Stimulated activated CD4-positive, alpha-beta T cell treated with anti-CD3 and anti-CD28 coated beads, Interleukin-4, amount 100 ng/mL, for 24 hours (primary cell): ENCODE data around the gene SAMD5.
A peak's percentile ranks its signal among the peaks of the same experiment; 100 is the strongest.

Source experiments
- DNase-seq: peaks from one replicate; pipeline ENCODE4 v3.0.0-alpha.2; 2020

SAMD5 gene

DNA sequence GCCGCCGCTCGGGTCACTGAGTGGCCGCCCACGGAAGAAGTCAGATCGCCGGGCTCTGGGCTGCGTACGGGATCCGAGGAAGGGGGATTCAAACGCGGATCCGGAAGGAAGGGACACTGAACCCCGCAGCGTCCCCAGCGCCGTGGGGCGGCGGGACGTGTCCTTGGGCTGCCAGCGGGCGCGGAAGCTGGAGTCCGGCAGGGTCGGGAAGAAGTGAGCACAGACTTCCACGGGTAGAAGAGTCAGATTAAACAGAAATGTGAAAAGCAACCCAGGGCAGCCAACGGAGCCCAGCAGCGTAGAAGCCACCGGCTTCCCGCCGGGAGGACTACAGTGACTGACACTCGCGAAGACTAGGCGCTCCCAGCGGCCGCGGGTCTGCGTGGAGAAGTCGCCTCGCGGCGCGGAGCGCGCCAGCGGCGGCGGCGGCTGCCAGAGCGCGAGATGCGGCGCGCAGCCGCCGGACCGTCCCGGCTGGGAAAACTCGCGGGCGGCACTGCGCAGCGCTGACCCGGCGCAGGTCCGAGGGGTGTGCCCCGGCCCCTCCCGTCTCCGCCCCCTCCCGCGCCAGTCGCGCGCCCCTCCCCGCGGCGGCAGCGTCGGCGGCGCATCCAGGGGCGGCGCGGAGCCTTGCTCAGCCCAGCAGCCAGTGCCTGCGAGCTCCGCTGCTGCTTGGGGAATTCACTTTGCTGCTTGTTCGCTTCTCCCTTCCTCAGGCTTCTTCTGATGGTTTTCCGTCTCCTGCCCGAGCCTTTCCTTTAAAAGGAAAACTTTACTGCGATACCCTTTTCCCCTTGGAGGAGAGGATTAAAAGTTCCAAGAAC, at the start of gene SAMD5:
Gene SAMD5, plus strand, starts transcription at position 649 of the 824 bp plus-strand sequence. CDS start 239 bp downstream, outside the sequence.
- no peak for DNase-seq

DNA sequence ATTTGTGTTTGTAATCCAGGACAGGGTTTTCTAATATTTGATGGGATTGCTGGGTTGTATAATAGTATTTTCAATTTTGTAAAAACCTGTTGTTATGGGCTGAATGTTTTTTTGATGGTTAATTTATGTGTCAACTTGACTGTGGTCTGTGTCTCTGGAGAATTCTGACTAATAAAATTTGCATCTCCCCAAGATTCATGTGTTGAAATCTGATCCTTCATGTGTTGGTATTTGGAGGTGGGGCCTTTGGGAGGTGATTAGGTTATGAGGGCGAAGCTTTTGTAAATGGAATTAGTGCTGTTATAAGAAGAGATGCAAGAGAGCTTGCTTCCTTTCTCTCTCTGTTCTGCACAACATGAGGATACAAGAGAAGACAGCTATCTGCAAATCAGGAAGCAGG, 48.7 kb upstream of the SAMD5 start:
- no peak for DNase-seq

GRCh38 chr6:147463651-147464050, 44.8 kb upstream of the SAMD5 start:
- DNase-seq = no peak

DNA sequence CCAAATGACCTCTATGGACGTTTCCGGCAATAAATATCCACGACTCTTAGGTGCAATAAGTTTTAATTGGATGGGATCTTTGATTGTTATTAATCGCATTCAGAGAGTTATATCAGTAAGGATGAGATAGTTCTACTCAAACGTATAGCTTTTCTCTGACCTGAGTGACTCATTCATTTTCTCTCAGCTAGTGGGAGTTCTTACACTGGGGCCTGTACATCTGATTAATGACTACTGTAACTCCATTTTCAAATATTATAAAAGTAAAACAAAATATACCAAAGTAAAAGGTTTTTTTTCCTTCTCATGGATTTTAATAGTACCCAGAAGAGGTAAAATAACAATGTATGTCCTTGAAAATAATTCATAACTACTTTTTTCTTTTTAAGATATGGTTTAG, 41.1 kb upstream of the SAMD5 start:
- no peak for DNase-seq

DNA sequence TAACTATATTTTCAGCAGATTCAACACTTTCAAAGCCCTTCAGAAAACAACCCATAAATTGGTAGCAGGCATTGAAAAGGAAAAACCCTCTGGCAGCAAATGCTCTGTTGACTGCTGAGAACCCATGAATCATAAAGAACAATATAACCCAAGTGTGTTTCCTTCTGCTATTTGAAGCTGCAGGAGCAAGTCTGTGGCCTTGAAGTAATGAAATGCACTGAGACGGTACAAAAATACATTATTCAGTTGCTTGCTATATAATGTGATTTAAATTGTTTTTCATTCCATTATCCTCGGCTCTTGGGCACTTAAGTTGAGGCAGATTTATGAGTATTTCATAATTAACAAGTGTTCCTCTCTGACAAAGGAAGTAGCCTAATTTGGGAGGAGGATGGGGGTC, 40.6 kb upstream of the SAMD5 start:
- DNase-seq = no peak

GRCh38 chr6:147468634-147469033, 39.9 kb upstream of the SAMD5 start:
- DNase-seq = no peak

DNA sequence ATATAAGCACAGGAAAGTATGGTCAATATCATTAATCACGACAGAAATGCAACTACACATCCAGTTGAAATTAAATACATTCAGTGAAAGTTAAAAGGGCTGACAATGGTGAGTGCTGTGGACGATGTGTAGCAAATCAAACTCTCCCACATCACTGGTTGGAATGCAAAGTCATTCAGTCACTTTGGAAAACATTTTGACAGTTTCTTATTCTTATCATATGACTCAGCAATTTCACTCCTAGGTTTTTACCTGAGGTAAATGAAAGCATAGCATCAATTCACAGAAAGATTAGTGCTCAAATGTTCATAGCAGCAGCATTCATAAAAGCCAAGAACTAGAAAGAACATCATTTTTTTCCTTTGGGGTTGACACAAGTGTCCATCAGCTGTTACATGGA, 28.6 kb upstream of the SAMD5 start:
- no peak for DNase-seq

- no peak for DNase-seq
These were observed 21.8 kb upstream of the SAMD5 start for GRCh38 chr6:147486683-147487082.

DNA sequence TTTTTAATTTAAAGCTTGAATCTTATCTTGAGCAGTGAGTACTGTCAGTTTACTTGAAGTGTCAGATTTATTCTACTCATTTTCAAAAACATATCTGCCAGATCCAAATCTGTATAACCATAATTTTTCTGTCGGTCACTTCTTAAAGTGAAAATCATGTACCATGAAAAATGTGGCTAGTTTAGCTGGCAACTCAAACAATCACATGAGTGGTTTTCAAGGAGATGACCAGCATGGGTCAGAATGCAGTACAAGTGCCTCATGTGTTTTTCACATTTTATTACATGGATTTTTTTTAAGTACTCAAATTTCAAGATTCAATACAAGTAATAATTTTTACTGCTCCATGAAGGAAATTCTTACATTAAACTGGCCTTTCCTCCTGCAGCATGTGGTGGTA, 11.0 kb upstream of the SAMD5 start:
- no peak for DNase-seq

DNA sequence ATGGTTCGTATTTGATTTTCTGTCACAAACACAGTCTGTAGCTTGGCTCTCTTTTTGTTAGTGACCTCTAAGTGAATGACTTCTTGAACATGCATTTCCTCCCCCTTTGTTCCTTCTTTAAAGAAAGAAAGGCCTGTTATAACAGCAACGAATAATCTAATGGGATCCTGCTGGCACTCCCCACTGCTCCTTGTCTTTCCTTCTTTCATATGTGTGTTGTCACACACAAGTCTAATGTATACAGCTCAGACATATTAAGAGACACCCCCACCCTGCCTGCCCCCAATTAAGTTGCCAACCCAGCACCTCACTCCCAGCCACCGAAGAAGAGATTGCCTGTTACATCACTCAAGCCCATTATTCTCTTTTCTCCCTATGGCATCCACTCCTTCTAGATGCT, 4.9 kb upstream of the SAMD5 start:
- DNase-seq = no peak

DNA sequence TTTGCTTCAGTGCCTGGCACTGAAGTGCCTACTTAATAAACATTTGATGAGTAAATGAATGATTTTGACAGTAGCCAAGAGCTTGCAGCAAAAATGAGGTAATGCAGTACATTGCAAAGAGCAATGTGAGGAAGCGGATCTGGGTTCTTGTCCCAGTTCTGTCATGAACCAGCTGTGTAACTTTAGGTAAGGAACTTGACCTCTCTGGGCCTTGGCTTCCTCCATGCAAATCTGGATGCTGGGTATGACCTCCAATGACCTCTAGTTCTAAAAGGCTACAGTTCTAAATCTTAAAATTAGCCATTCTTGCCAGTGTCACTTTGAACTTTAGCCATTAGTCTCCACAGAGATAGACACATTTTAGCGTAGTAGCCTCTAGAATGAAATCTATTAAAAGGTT, 3.6 kb upstream of the SAMD5 start:
- DNase-seq = no peak

GRCh38 chr6:147506704-147507114, 1.8 kb upstream of the SAMD5 start:
- peak; percentile 41 for DNase-seq

DNA sequence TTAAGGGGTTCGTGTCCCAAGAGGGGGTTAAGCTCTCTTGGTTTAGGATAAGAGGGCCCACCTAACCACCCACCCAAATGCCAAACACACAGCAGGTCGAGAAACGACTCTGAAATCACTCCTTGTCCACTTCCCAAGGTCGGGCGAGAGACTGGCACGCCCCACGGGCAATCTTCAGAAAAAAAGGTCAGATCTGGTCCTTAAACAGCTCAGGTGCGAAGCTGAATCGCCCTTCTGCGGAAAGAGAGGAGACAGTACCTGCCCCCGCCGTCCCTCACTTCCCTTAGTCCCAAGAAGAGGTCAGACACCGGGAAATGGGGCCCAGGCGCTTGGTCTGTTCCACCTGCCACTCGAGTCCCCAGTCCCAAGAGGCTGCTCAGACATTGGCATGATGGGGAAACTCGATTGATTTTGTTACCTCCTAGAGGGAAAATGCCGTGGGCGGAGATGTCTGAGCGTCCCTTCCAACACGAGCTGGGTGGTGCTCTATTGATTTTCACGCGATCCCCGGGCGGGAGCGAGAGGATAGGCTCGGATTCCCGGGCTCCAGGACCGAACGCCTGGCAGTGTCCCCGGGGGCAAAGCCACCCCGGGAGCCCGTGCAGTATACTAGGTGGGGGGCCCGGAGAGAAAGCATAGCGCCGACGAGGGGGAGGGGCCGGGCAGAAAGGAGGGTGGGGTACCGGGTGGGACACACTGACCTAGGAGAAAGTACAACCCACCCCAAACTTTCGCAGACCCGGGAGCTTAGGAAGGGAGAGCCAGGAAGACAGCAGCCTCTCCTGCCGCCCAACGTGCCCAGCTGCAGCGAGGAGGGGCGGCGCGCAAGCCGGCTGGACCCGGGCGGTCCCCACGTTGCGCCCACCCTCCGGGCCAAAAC, 1.1 kb upstream of the SAMD5 start:
- no peak for DNase-seq

- no peak for DNase-seq
These were observed 547 bp downstream of the SAMD5 start for GRCh38 chr6:147508866-147509608.

DNA sequence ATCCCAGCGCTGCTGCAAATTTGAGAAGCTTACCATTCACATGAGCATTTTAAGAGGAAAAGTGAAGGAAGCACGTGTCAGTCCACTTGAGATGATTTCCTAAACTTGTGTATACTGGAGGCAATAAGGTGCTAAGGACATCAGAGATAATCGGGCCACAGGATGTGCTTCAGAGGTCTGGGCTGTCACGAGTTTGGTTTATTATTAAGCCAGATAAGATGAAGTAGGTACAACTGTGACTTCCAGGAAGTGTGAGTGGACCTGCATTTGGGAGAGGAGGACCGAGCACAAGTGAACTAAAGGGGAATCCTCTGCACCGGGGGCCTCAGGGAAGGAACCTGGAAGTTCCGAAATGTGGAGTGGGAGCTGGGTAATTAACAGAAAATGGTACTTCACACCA, 1.4 kb downstream of the SAMD5 start:
- no peak for DNase-seq

- DNase-seq = no peak
These were observed 2.6 kb downstream of the SAMD5 start for GRCh38 chr6:147510929-147511590.

DNA sequence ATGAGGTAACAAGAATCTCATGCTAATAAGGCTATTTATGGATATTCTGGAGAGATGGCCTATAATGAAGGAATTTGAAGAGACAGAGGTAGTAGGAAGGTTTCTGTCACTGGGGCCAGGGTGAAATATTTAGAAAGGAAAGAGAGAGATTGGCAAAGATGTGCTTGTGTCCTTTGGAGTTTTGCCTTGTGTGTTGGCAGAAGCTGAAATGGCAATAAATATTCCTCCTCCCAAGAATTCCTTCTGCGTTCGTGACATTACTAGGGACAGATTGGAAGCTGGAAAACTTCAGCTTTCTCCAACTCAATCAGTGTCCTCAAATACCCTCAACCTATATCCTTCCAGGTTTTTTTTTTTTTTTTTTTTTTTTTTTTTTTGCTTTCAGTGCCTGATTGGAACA, 6.3 kb downstream of the SAMD5 start:
- no peak for DNase-seq

DNA sequence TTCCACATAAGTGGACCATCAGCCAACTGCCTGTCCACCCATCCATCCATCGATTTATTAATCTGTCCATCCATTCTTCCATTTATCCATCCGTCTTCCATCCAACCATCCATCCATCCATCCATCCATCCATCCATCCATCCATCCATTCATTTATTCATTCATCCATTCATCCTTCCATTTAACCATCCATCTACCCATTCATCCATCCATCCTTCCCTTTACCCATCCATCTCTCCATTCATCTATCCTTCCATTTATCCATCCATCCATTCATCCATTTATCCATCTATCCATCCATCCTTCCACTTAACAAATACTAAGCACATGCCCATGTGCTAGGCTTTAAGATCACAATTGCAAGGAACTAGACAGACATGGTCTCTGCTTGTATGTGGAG, 6.8 kb downstream of the SAMD5 start:
- no peak for DNase-seq

DNA sequence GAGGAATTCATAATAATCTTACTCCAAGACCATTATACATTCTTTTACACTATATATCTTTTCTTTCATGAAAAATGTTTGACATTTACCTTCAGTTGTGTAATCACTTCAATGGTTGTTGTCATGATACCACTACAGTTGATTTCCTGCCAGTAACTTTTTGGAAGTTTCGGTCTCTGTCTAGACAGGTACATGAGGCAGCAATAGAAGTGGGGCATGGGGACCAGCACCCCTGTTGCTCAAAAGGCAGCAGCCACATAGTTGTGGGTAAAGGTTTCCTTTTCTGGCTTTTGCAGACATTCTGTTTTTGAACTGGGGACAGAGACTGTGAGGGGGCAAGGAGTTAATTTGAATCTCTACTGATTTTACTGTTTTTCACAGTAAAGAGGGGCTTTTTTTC, 14.1 kb downstream of the SAMD5 start:
- DNase-seq = no peak

DNA sequence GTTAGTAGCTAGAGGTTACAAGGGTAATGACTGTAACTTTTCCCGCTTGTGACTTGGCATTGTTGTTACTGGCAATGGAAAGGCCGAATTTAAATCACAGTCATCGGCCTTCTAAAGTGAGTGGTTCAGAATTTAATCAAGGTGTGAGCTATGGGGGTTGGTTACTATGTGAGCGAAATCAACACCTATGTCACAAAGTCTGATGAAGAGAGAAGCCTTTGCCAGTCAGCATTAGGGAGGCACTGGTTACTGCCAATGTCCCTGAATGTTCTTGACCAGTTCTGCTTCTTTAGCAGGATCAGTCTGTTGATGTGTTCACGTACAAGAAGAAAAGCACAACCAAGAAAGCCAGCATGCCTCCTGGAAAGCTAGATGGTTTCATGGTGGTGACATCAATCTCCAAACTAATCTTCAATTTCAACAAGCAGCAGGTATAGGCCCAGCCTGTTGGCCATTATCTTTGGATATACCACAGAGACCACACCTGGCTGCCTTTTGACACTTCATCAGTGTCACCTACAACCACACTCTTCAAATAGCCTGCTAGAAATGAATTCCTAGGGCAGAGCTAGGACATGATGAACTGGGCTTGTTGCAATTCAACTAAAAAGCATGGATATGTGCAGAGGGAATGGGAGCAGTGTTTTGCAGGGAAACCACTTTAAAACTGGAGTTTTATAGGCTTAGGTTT, 17.2 kb downstream of the SAMD5 start:
- DNase-seq = no peak

GRCh38 chr6:147527197-147527596, 18.7 kb downstream of the SAMD5 start:
- DNase-seq = no peak

DNA sequence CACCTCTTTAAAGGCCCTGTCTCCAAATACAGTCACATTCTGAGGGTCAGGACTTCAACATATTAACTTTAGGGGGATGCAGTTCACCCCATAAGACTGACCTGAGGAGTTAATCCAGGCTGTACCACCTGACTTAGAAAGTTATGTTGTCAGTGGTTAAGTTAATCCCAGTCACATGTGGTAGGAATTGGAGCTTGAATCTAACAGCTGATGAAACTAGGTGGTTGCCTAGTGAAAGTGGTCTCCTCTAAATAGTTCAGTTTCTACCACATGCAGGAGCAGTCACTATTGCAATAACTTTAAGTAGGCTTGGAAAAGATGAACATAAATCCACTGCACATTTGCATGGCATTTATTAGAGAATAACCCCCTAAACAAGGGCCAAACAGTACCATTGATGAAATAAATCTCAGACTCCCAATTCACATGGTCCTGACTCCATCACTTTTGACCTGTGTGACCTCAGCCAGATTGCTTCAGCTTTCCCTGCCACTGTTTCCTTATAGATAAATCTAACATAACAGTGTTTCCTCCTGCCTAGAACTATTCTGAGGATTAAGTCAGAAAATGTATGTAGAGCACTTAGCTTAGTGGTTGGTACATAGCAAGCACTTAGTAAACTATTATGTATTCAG, 20.1 kb downstream of the SAMD5 start:
- no peak for DNase-seq
